NB4 (cell line): ENCODE results near the gene PTPRZ1.

ENCODE experiments used
- DNase-seq: peaks from one replicate; pipeline ENCODE4 v3.0.0; 2010; ENCODE audit warnings: low read depth
- H3K4me3 ChIP-seq: one replicate; pipeline ENCODE4 v1.5.1; 2011; ENCODE audit warnings: mild to moderate bottlenecking, low read depth, low read length, moderate library complexity
- CTCF ChIP-seq: IDR thresholded peaks from one replicate; pipeline ENCODE4 v1.5.1; 2012; ENCODE audit warnings: low read depth, low read length
- MAX ChIP-seq: IDR thresholded peaks from 2 replicates; pipeline ENCODE4 v1.6.1; 2011; ENCODE audit warnings: low read depth, low read length
- MYC ChIP-seq: IDR thresholded peaks from 2 replicates; pipeline ENCODE4 v1.6.1; 2011; ENCODE audit warnings: low read depth, low read length
- POLR2A ChIP-seq: IDR thresholded peaks from 2 replicates; pipeline ENCODE4 v1.6.1; 2011; ENCODE audit warnings: mild to moderate bottlenecking; ENCODE audit not compliant: insufficient read length; ENCODE audit errors: extremely low read depth

Gene PTPRZ1

GRCh38 chr7:121882731-121883130 lies 9.8 kb downstream of the PTPRZ1 start:
- no peak for DNase-seq
- H3K4me3 ChIP-seq = no peak overlapping the region
- no peak for TF ChIP-seq POLR2A
- no peak for TF ChIP-seq MYC
- no peak for TF ChIP-seq MAX
- TF ChIP-seq CTCF = no peak

- no peak for DNase-seq
- no peak overlapping the region for H3K4me3 ChIP-seq
- no peak for TF ChIP-seq CTCF
- TF ChIP-seq MAX = no peak
- TF ChIP-seq POLR2A = no peak
- TF ChIP-seq MYC = no peak
Observed at GRCh38 chr7:121885166-121885920, 12.4 kb downstream of the PTPRZ1 start.

- no peak overlapping the region for H3K4me3 ChIP-seq
- no peak for DNase-seq
- TF ChIP-seq POLR2A (no peak), MAX (no peak), CTCF (no peak), MYC (no peak)
Observed at GRCh38 chr7:121887634-121888033, 14.7 kb downstream of the PTPRZ1 start.

GRCh38 chr7:121890833-121891232 lies 17.9 kb downstream of the PTPRZ1 start:
- no peak overlapping the region for H3K4me3 ChIP-seq
- no peak for TF ChIP-seq MYC
- no peak for TF ChIP-seq CTCF
- TF ChIP-seq POLR2A = no peak
- TF ChIP-seq MAX = no peak
- no peak for DNase-seq

GRCh38 chr7:121891731-121892130 lies 18.8 kb downstream of the PTPRZ1 start:
- no peak for TF ChIP-seq CTCF
- TF ChIP-seq POLR2A = no peak
- no peak for TF ChIP-seq MYC
- TF ChIP-seq MAX = no peak
- H3K4me3 ChIP-seq = no peak overlapping the region
- DNase-seq = no peak
